HG02973 (cell line): ENCODE measurements around the gene SPINDOC.
A peak's percentile ranks its signal among the peaks of the same experiment; 100 is the strongest.

Experiments used
- ATAC-seq: cut with Tn5 transposase; IDR thresholded peaks from one replicate; pipeline ENCODE4 v1.9.1; 2021; ENCODE audit warnings: moderate library complexity; ENCODE audit not compliant: unreplicated experiment

The SPINDOC gene

DNA sequence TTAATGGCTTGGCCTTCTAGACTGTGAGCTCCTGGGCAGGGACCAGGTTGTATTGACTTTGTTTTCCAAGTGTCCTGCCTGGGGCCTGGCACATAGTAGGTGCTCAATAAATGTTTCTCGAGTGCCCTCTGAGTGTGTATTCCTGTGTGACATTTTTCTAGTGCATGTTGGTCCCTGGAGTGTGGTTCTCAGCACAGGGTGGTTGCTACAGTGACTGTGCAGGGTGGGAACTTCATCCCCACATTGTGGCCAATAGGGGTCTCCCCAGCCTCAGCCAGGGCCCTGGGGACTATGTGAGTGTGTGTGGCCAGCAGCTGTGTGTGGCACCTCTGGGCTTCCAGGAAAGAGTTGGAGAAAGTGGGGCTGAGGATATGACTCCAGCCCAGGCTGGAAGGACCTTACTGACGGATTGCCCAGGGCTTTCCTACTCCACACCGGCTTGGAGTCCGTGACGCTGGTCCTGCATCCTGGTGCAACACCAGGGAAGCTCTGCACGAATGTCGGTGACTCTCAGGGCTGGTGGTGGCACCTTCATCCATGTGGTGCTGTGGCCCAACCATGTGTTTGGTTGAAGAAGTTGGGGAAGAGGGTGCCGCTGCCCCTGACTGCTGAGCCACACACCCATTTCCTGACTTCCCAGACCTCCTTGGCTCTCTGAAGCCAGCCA lies 16.7 kb downstream of the SPINDOC start:
- ATAC-seq, result no peak

DNA sequence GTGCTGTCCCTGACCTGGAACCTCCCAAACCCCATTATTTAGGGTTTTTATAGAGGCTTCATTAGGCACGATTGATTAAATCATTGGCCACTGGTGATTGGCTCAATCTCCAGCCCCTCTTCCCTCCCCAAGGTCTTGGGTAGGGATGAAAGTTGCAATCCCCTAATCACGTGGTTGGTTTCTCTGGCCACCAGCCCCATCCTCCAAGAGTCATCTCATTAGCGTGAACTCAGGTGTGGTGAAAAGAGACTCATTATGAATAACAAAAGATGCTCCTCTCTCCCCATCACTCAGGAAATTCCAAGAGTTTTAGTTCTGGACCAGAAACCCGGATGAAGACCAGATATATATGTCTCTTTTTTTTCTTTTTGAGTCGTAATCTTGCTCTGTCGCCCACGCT lies 18.1 kb downstream of the SPINDOC start:
- no peak for ATAC-seq

DNA sequence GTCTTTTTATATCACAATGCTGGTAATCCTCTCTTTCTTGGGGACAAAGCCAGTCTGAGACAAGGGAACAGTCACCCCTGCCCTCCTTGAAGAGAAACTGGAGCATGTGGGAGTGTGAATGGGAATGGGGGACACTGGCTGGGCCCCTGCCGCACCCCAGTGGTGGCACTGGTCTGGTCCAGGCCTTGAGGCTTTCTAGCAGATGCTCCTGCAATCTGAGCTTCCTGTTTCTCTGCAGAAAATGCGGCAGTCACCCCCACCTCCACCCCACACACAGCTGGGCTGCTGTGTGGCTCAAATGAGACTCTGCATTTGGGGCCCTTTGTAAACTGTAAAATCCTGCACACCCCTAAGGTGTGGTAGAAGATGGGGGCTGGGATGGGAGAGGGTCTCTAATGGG lies 19.1 kb downstream of the SPINDOC start:
- no peak for ATAC-seq

DNA sequence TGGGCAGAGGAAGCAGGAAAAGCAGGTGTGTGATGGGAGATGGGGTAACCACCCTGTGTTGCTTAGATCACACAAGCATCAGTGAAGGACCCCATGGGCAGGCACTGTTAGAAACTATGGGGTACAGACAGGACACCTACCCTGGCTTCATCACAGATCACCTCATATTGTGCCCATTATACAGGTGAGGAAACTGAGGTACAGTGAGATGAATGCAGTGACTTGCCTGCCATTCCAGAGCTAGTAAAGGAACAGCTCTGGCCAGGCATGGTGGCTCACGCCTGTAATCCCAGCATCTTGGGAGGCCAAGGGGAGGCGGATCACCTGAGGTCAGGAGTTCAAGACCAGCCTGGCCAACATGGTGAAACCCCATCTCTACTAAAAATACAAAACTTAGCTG lies 19.8 kb downstream of the SPINDOC start:
- ATAC-seq, result no peak

DNA sequence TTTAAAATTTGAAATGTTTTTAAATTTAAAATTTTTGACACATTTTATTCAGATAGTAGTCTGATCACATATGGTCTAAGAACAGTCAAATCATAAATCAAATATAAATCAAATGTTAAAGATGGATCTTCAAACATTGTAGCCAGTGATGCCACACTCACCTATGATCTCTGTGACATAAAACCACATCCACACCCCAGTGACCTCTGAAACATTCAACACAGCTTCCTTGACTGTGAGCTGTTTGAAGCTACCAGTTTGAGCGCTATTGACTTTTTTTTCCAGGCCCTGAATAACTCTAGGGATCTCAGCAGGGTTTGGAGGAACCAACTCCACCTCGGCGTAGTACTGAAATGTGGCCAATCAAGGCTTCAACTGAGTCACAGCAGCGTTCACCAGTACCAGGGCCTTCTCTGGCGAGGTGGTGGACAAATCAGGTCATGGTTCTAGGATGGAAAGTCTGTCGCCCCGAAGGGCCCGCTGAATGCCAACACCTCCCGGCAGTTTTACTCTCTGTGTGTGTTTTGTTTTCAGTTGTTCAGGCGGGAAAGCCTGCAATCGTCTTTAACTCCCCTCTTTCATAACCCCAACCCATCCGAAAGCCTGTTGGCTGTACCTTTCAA lies 21.4 kb downstream of the SPINDOC start:
- no peak for ATAC-seq

DNA sequence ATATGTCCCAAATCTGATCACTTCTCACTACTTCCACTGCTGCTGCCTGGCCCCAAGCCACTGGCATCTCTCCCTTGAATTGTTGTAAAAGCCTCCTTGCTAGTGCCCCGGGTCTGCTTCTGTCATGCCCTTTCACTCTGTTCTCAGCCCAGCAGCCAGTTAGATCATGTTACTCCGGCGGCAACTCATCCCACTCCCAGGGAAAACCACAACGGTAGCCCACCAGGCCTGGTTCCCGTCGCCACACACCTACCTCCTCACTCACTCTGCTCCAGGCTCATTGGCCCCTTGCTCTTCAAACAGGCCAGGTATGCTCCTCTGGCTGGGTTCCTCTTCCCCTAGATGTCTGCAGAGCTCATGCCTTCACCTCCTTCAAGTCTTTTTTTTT lies 21.9 kb downstream of the SPINDOC start:
- ATAC-seq, result no peak

DNA sequence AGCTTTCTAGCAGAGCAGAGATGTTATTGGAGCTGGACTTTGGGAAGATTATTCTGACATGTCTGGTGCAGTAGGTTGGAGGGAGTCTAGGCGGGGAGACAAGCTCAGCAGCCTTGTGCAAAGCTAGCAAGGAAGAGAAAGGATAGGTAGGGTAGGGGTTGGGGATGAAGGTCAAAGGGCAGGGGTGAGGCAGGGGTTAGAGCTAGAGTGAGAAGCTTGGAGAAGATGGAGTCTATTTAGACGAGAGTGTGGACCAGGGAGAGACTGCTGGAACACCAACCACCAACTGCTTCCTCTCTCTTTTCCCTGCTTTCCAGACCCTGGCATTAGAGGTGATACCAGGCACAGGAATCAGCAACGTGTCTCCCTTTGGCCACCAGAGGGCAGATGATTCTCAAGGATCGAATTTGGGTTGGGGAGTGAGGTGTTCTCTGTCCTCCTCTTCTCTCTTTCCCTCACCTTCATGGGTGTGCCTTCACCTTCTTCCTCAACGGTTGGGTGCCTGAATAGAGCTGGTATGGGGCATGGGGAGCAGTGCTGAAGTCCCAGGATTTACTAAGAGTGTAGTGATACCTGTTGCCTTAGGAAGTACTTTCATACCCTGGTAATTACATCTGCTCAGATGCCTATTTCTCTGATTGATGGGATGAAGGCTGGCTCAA lies 23.9 kb downstream of the SPINDOC start:
- ATAC-seq, result no peak

DNA sequence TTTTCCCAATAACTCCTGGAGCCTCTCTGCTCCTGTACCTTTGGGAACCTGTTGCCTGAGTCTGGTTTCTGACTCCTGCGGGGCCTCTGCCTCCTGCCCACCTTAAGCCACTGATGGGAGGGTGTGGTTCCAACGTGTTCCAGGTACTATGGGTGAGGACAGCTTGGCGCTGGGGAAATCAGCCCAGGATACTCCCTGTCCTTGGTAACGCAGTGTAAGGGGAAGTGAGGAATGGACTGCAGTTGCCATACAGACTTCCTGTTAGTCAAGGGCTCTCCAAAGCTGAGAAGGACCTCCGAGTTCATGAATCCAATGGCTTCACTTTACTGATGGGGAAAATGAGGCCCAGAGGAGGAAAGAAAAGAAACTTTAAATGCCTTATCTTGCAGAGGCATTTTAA lies 24.5 kb downstream of the SPINDOC start:
- no peak for ATAC-seq

DNA sequence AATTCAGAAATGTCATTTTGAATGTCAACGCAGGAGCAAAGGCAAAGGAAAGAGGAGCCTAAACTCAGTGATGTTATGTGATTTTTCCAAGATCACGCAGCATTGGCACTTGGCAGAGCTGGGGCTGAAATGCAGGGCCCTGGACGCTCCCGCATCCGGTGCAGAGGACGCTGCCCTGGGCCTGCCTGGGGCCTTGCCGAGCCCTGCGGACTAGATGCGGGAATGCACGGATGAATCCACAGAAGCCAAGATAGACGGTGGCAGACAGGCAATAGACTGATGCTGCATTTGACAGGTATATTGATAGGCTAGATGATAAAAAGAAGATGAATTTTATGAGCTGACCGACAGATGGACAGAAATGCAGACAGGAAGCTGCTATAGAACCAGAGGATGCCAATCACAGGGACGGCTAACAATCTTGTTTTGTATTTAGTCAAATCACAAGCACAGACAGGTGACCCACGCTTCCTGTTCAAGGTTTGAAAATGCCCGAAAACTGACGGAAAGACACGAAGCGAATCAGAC lies 25.0 kb downstream of the SPINDOC start:
- ATAC-seq, result no peak

DNA sequence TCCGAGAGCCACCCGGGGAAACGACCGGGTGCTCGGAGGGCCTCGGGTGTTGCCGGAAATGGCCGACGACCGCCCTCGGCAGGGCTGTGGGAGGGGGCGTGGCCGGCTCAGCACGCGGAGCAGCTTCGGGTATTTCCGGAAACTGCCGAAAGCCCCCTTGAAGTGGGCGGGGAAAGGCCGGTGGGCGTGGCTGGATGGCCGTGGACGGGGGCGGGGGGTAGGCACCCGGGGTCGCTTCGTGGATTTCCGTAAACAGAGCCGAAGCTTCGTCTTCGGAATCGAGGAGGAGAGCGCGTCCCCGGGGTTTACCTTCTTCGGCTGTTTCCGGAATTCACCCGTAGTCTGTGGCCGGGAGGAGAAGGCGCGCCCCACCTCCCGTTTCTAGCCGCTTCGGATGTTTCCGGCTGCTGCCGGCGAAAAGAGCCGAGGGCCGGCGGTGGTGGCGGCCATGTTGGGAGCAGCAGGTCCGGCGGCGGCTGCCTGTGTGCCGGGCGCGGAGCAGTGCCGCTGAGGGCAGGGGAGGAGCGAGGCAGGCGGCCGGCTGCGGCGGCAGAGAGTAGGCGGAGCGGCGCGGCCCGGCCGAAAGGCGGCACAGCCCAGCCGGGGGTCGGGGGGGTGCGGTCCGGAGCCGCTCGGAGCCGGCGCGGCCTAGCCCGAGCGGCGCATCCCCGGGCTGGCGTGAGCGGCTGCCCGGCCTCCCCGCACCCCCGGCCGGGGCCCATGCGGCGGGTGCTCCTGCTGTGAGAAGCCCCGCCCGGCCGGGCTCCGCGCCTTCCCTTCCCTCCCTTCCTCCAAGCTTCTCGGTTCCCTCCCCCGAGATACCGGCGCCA lies 25.6 kb downstream of the SPINDOC start, which contains the start of gene MARK2:
Gene MARK2, plus strand, starts transcription at position 433 of the 830 bp plus-strand sequence. Its CDS starts 397 bp downstream, at position 830.
- ATAC-seq, result peak; percentile 63

DNA sequence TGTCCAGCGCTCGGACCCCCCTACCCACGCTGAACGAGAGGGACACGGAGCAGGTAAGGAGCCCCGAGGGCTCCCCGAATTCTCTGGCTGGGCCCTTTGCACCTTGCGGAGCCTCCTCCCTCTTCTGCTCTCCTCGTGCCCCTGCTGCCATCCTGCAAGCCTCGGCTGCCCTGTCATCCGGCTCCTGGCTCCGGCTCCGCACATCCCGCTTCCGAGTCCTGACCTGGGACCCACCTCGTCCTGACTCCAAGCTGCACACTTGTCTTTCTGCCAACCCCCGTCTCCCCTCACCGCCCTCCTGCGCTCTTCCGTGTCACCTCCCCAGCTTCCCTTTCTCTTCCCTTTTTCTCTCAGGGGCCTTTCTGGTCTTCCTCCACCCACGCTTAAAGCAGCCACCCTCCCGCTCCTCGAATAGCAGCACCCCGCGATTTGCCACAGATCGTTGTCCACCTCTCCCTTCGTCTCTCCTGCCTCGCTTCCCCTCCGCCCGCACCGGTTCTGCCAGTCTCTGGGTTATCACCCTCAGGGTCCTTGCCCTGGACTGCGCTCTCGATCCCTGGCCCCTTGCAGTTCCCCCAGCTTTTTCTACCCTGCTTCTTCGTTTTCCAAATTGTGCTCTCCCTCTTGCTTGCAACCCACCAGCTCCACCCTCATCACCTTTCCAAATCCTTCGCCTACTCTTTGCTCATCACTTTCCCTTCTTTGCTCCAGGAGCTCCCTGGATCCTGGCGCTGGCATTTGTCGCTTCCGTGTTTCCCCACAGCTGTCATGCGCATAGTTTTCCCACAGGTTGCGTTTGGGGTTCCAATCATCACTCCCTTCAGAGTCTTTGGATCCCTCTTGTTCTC lies 26.5 kb downstream of the SPINDOC start:
- ATAC-seq, result no peak

DNA sequence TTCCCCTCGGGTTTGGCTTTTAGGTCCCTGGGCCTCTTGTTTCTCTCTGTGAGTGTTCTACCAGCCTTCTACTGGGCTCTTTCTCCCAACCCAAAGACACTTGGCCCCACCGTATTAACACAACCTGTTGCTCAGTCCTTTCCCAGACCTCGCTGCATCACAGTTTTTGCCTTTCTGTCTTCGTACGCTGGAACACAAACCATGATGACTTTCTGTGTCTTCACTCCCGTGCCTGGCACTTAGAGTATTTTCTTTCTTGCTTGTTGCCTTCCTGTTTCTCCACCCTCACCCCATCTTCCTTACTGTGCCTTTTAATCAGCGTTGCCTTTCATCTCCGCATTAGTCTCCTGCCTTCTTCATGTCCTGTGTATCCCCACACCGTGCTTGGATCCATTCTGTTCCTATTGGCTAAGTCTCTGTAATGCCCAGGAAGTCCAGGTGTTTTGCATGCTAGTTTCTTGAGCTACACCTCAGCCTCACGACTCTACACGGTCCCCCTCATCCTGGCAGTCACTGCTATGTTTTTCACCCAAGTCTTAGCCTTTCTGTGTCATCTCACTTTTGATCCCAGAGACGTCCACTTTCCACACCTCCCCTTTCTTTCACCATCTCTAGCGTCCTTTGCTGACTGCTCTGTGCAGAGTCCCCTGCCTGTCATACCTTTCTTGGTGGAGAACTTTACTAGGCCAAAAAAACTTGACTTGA lies 27.3 kb downstream of the SPINDOC start:
- no peak for ATAC-seq

DNA sequence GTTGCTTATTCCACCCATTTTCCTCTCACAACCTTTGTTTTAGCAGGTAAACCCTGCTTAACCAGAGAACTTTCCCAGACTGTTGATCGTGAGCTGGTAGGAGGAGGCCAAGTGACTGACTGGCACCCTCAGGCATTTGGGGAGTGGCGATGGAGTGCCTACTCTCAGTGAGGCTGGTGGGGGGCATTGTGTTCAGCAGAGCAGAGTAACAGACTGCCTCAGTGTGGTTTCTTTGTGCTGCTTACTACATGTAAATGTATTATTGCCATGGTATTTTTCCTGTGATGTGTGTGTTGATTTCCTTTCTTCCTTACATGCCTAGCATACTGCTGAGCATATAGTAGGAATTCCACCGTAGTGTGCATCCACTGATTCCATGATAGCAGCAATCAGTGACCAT lies 28.3 kb downstream of the SPINDOC start:
- no peak for ATAC-seq

DNA sequence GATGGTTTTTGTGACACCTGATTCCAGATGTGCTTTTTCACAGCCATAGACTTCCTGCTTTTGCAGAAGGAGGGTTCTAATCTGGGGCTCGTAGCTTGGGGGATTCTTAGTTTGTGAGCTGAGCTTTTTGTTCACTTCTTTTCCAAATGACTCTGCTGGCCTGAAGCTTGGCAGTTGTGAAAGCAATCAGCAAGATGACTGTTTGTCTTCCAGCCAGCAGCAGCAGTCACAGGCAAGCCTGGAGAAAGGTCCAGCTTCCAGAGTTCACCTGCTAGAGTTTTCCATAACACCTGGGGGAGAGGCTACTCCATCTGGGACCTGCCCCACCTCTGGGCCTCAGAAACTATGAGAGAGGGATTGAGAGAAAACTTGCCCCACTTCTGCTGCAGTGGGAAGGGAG lies 29.8 kb downstream of the SPINDOC start:
- ATAC-seq, result no peak

DNA sequence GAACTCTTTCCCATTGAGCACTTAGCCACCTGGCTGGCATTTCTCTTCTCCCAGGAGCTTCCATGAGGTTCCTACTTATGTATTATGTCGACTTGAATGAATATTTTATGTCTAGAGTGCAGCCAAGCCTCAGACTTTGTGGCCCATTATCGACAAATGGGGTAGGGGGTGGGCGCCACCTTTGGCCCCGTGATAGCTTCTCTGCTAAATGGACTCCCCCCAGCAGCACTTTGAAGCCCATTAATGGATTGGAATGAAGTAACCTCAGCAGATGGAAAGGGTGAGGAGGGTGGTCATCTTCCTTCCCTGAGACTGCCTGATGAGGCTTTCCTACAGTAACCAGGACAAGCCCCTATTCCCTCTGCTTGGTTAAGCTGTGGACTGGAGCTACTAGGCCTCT lies 31.6 kb downstream of the SPINDOC start:
- ATAC-seq, result no peak

DNA sequence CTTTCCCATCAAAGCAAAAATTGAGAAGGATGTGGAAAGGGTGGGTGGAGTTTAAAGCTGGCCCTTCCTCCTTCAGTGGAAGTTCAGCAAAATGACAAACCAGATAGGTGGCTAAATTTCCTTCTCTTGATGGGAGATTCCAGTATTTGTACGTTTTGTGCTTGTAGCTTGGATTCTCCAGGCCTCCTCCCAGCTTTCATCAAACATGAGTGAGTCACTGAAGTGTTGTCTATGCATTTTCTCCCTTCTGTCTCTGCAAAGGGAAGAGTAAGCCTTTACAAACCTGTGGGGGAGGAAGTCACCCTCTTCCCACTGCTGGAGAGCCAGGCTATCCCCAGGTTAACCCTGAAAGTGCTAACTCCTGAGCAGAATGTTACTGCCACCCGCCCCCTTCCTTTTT lies 32.0 kb downstream of the SPINDOC start:
- ATAC-seq, result no peak

DNA sequence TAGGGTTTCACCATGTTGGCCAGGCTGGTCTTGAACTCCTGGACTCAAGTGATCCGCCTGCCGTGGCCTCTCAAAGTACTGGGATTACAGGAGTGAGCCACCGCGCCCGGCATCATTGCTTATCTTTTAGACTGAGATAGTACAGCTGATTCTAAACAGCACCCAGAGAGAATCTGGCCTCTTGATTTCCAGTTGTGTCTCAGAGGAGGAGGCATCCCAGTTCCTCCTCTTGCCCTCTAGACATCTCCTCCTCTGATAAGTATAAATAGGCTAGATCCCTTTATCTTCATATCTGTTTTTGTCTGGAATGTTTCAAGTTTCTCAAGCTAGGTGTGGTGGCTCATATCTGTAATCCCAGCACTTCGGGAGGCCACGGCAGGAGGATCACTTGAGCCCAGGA lies 32.7 kb downstream of the SPINDOC start:
- ATAC-seq, result no peak

DNA sequence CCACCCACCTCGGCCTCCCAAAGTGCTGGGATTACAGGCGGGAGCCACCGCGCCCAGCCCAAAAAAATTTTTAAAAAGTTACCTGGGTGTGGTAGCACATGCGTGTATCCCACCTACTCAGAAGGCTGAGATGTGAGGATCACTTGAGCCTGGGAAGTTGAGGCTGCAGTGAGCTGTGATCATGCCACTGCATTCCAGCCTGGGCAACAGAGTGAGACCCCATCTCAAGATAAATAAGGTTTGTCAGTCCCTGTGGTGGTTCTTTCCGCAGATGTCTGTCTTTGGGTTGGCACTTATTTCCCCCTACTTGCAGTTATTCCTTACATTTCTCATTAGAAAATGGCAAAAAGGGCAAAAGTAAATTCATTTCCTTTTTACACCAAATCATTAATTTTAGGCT lies 33.6 kb downstream of the SPINDOC start:
- no peak for ATAC-seq

DNA sequence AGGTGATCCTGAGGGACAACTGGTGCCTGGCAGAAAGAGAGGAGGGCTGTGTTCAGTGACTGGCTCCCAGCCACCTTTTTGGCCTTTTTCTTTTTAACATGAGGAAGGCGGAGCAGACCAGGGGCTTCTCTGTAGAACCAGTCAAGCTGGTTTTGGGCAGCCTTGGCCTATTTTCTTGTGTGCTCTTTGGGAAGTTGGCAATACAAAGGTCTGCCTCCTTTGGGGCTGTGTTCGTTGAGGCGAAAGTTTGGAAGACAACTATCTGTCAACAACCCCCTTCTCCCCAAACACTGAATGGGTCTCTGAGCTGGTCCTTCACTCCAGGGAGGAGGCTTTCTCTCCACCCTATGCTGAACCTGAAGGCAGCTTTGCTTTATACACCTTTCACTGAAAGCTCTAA lies 34.1 kb downstream of the SPINDOC start:
- ATAC-seq, result no peak

DNA sequence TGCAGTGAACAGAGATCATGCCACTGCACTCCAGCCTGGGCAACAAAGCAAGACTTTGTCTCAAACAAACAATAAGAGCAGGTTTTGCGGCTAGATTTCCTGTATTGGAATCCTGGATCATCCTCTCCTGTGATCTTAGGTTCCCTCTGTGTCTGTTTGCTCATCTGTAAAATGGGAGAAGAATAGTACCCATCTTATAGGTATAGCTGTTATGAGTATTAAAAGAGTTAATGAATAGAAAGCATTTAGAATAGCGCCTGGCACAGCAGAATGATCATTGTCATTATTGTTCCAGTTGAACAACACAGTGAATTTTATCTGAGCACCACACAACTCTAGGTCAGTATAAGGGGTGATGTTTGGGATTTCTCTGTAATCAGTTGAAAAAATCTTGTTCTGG lies 36.4 kb downstream of the SPINDOC start:
- ATAC-seq, result no peak
